Ascending aorta (tissue), 2 donors: ENCODE data around the gene RDH8. TPM values are rescaled to one million over a fixed set of nuclear protein-coding genes. Genes with fewer than 3 reads are reported as not detected.

ENCODE experiments used
- DNase-seq, 2 donors: peaks; one replicate each; pipeline ENCODE4 v3.0.0-alpha.2; 2019; ENCODE audit warnings: low spot score in 2 of 2
- H3K27ac ChIP-seq, 2 donors: fragments of 200-600 bp; sonication (generic); one replicate each; pipeline ENCODE4 v1.5.1; 2016 to 2017; ENCODE audit warnings: mild to moderate bottlenecking in 1 of 2
- H3K27me3 ChIP-seq: fragments of 200-600 bp; sonication (generic); one replicate; pipeline ENCODE4 v1.5.1; 2017
- H3K36me3 ChIP-seq, 2 donors: fragments of 200-600 bp; sonication (generic); one replicate each; pipeline ENCODE4 v1.5.1; 2016
- H3K4me1 ChIP-seq, 2 donors: fragments of 200-600 bp; sonication (generic); one replicate each; pipeline ENCODE4 v1.5.1; 2016 to 2017; ENCODE audit warnings: mild to moderate bottlenecking in 1 of 2
- H3K4me3 ChIP-seq, 2 donors: fragments of 200-600 bp; sonication (generic); one replicate each; pipeline ENCODE4 v1.5.1; 2016 to 2017; ENCODE audit warnings: mild to moderate bottlenecking in 1 of 2
- H3K9me3 ChIP-seq, 2 donors: fragments of 200-600 bp; sonication (generic); one replicate each; pipeline ENCODE4 v1.5.1; 2016
- intact Hi-C: fragments of 100-400 bp; cut with DNase I; formaldehyde crosslinking; loops from one replicate; pipeline ENCODE4 v1.15.1; 2023
- total RNA-seq: library from RNA; depleted of rRNA; stranded (reverse); fragments of >200 nt; gene quantifications from one replicate; pipeline ENCODE4 v1.1.0, GENCODE V29; 2016
- TF ChIP-seq, protein P1 (sequence below), 3 experiments: fragments of 200-600 bp in 2 of 3; fragments of 450-650 bp in 1 of 3; sonication (generic) in 2 of 3; IDR thresholded peaks; one replicate each; pipeline ENCODE4 v1.5.1; 2016 to 2019; ENCODE audit warnings: antibody characterized with exemption in 3 of 3, mild to moderate bottlenecking in 1 of 3, moderate library complexity in 1 of 3

The RDH8 gene, protein sequence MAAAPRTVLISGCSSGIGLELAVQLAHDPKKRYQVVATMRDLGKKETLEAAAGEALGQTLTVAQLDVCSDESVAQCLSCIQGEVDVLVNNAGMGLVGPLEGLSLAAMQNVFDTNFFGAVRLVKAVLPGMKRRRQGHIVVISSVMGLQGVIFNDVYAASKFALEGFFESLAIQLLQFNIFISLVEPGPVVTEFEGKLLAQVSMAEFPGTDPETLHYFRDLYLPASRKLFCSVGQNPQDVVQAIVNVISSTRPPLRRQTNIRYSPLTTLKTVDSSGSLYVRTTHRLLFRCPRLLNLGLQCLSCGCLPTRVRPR
- not detected for total RNA-seq

DNA sequence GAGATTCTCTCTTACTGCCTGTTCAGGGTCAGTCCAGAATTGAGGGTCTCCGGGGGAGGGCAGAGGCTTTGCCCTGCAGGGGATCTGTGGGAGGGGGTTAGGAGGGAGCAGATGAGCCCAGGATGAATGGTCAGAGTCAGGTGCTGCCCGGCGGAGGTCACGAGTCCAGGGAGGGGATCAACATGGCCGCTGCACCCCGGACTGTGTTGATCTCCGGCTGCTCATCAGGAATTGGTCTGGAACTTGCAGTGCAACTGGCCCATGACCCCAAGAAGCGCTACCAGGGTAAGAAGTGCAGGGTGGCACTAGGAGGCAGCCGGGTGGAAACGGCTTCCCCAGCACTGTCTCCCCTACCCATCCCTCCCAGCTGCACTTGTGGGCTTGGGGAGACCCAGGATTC lies at the start of gene RDH8:
Gene RDH8 (plus strand): TSS at position 168 of the 400 bp plus-strand sequence. CDS start 15 bp downstream, at position 183.
- H3K27ac ChIP-seq, result no peak within 1 kb of the TSS
- peaks cover 8 to 23% of the 10 kb centered on the region in 2 donors for H3K4me1 ChIP-seq
- TF ChIP-seq, protein P1, sequence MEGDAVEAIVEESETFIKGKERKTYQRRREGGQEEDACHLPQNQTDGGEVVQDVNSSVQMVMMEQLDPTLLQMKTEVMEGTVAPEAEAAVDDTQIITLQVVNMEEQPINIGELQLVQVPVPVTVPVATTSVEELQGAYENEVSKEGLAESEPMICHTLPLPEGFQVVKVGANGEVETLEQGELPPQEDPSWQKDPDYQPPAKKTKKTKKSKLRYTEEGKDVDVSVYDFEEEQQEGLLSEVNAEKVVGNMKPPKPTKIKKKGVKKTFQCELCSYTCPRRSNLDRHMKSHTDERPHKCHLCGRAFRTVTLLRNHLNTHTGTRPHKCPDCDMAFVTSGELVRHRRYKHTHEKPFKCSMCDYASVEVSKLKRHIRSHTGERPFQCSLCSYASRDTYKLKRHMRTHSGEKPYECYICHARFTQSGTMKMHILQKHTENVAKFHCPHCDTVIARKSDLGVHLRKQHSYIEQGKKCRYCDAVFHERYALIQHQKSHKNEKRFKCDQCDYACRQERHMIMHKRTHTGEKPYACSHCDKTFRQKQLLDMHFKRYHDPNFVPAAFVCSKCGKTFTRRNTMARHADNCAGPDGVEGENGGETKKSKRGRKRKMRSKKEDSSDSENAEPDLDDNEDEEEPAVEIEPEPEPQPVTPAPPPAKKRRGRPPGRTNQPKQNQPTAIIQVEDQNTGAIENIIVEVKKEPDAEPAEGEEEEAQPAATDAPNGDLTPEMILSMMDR (IDR thresholded peaks at IDR 0.05), result no peak
- H3K36me3 ChIP-seq, result no peaks in the 10 kb centered on the region
- no peak within 1 kb of the TSS for H3K4me3 ChIP-seq
- no peak for DNase-seq
- H3K9me3 ChIP-seq, result no peaks in the 10 kb centered on the region
- intact Hi-C loops, result no loop called here
- no peaks in the 10 kb centered on the region for H3K27me3 ChIP-seq

DNA sequence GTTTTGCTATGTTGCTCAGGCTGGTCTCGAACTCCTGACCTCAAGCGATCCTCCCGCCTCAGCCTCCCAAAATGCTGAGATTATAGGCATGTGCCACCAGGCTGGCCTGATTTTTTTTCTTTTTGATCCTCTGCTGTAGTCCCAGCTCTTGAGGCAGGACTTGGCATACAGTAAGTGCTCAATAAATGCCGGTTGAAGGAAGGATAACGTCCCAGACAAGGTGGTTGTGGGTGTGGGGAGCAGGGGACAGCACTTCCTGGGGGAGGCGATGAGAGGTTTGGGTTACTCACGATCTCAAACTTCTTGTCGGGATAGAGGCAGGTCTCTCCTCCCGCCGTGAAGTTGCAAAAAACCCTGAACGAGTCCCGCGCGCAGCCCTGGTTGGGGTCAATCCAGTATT lies 47.3 kb upstream of the RDH8 start:
- DNase-seq, result no peak
- H3K4me3 ChIP-seq, result no peak overlapping the region
- intact Hi-C loops, result no loop called here
- H3K36me3 ChIP-seq, result no peaks in the 10 kb centered on the region
- H3K4me1 ChIP-seq, result no peaks in the 10 kb centered on the region
- H3K27ac ChIP-seq, result no peak overlapping the region
- H3K9me3 ChIP-seq, result no peaks in the 10 kb centered on the region
- H3K27me3 ChIP-seq, result no peaks in the 10 kb centered on the region
- TF ChIP-seq, protein P1 (IDR thresholded peaks at IDR 0.05), result no peak

DNA sequence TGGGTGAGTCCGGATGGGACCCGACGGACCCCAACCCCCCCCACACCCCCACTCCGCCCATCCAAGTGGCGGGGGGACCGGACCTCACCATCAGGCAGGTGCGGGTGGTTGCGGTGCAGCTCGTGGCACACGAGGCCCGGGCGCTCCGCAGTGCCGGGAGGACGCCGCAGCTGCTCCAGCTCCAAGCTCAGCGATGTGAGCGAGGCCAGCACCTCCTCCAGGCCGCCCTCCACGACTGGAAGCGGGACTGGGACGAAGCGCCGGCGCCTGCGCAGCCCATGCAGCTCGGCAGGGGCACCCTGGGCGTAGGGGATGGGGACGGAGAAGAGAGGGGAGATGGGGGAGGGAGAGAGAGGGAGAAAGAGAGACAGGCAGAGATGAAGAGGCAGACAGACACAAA lies 46.8 kb upstream of the RDH8 start:
- intact Hi-C loops, result no loop called here
- H3K36me3 ChIP-seq, result no peaks in the 10 kb centered on the region
- H3K4me1 ChIP-seq, result no peaks in the 10 kb centered on the region

DNA sequence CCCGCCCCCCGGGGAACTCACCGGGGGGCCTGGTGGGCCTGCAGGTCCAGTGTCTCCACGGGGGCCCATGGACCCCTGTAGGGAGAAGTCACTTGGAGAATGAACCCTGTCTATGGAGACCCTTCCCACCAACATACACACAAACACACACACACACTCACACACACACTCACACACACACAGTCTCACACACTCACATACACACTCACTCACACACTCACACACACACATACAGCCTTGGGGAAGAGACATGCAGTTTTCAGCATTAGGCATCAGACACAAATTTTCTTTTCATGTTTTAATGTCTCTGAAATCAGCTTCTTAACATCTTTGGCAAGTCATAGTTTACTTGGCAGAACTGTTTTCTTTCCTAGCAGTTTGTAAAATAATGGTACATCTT lies 46.0 kb upstream of the RDH8 start:
- intact Hi-C loops, result no loop called here
- H3K27me3 ChIP-seq, result no peaks in the 10 kb centered on the region
- H3K4me1 ChIP-seq, result no peaks in the 10 kb centered on the region
- H3K4me3 ChIP-seq, result no peak overlapping the region
- no peaks in the 10 kb centered on the region for H3K9me3 ChIP-seq
- no peak for DNase-seq
- no peaks in the 10 kb centered on the region for H3K36me3 ChIP-seq
- H3K27ac ChIP-seq, result no peak overlapping the region
- TF ChIP-seq, protein P1 (IDR thresholded peaks at IDR 0.05), result no peak

More for the DNA sequence above, 46.8 kb upstream of the RDH8 start:
- TF ChIP-seq, protein P1 (IDR thresholded peaks at IDR 0.05), result no peak
- Histone ChIP-seq H3K4me3 (no peak overlapping the region), H3K9me3 (no peaks in the 10 kb centered on the region), H3K27me3 (no peaks in the 10 kb centered on the region), H3K27ac (no peak overlapping the region)
- no peak for DNase-seq

DNA sequence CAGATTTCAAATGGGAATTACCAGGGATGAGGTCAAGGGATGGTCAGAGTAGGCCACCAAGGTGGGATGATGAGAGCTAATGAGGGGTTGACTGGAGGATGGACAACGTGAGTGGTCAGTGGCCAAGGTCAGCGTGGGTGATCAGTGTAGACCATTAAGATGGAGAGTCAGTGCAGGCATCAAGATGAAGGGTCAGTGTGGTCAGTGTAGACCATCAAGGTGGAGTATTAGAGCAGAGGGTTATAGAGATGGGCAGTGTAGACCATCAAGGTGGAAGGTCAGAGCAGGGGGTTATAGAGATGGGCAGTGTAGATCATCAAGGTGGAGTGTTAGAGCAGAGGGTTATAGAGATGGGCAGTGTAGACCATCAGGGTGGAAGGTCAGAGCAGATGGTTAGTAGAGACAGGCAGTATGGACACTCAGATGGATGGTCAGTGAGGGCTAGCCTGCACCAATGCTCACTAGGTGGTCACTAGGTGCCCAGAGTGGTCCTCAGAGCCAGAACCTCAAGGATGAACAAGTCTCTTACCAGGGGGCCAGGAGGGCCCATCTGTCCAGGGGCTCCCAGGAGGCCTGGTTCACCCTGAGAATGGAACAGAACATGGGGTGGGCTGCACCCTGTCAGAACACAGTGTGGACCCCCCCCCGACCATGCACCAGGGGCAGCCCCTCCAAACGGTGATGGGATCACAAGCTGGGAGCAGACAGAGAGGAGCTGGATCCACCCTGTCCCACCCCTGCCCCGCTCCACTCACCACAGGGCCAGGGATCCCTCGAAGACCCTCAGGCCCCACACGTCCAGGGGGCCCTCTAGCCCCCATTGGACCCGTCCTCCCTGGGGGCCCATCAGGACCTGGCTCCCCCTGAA lies 44.2 kb upstream of the RDH8 start:
- H3K4me3 ChIP-seq, result no peak overlapping the region
- no peaks in the 10 kb centered on the region for H3K27me3 ChIP-seq
- H3K27ac ChIP-seq, result no peak overlapping the region
- DNase-seq, result no peak
- no peaks in the 10 kb centered on the region for H3K9me3 ChIP-seq
- intact Hi-C loops, result no loop called here
- TF ChIP-seq, protein P1 (IDR thresholded peaks at IDR 0.05), result no peak
- H3K36me3 ChIP-seq, result no peaks in the 10 kb centered on the region
- H3K4me1 ChIP-seq, result no peaks in the 10 kb centered on the region
